Embryonic facial prominence (tissue), 1 donor: ENCODE results near the gene PCBP3.

Source experiments
- DNase-seq: peaks from one replicate; pipeline ENCODE4 v3.0.0-alpha.2; 2016; ENCODE audit errors: extremely low spot score

The PCBP3 gene

GRCh38 chr21:45787371-45787770 is 143.8 kb downstream of the PCBP3 start:
- DNase-seq, result no peak

DNA sequence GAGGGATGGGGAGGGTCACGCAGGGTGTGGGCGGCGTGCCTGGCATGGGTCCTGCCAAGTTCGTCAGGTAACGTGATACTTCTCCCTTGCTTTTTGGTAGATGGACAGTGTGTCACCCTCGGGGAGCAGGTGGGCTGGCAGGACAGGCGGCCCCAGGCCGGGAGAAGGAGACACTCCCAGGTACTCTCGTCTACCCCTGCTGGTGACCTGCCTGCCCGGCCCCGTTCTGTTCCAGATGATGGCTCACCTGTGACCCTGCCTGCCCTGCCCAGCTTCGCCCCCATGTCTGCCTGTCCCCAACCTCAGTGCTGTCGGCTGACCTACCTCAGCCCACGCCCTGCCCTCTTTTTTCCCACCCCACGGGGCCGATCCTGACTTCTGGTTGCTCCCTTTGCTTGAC is 144.7 kb downstream of the PCBP3 start:
- DNase-seq, result no peak

- no peak for DNase-seq
Measured at GRCh38 chr21:45788637-45789506, 145.3 kb downstream of the PCBP3 start.

DNA sequence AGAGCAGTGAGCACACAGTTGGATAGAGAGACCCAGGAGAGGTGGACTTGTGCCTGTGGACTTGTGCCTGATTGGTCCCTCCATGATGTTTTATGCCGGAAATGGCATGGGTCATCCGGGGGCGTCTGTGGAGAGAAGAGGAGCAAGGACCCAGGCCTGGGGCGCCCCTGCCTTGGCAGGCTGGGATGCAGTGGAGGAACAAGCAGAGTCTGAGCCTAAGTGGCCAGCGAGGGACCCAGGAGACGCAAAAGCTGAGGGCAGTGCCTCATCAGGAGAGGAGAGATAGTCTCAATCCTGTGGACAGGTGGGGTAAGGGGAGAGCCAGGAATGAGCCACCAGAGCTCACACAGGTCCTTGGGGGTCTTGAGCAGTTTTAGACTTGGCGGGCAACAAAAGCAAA is 146.9 kb downstream of the PCBP3 start:
- DNase-seq, result no peak

- DNase-seq, result no peak
Measured at GRCh38 chr21:45791562-45792418, 148.3 kb downstream of the PCBP3 start.

- DNase-seq, result no peak
Measured at GRCh38 chr21:45792682-45793383, 149.3 kb downstream of the PCBP3 start.

DNA sequence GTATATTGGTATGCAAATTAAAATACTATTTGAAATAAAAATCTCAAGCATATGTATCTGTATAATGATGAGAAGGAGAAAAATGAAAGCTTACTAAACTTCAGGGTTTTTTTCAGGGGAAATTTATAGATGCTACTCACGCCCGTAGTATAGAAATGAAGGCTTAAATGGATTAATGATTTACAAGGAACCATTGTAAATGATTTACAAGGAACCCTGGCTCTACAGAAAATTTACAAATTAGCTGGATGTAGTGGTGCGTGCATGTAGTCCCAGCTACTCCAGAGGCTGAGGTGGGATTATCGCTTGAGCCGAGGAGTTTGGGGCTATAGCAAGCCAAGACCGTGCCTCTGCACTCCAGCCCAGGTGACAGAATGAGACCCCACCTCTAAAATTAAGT is 150.5 kb downstream of the PCBP3 start:
- no peak for DNase-seq

DNA sequence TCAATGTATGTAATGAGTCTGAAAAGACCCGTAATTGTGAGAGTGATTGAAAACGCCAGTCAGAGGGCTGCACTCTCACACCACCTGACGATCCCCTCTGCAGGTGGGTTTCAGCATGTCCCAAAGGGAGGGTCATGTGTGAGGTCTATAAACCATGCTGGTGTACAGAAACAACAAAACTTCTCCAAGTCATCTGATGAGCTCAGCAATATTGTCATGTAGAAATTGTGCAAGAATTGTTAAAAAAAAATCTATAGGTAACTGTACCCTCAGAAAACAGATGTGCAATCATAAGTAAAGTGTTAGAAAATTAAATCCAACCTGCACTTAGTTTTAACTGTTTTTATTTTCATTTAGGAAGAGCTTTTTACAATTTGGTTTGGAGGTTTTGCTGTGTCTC is 152.5 kb downstream of the PCBP3 start:
- DNase-seq, result no peak

GRCh38 chr21:45797338-45797737 is 153.8 kb downstream of the PCBP3 start:
- no peak for DNase-seq

DNA sequence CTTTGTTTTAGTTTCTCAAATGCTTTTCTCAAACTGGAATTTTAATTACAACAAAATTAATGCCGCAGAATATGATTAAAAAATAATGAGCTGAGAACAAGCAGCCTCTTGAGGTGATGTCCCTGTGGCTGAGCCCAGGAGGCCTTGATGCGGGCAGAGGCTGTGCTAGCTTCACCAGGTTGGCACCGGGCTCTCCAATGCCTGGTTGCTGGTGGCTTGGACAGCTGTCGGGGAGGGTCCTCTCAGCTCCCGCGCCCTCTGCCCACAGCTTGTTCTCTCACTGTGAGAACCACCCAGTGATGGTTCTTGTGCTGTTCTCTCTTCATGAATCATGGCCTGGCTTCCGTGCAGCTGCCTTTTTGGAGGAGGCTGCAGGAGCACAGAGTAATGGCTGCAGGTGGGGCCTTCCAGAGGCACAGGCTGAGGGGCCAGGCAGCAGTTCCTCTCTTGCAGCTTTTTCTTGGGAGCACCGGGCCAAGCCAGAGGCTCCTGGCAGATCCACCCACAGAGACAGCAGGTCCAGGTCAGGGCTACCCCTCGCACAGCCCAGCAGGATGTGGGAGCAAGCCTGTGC is 156.3 kb downstream of the PCBP3 start:
- DNase-seq, result no peak

GRCh38 chr21:45800339-45801080 is 157.0 kb downstream of the PCBP3 start:
- DNase-seq, result no peak

DNA sequence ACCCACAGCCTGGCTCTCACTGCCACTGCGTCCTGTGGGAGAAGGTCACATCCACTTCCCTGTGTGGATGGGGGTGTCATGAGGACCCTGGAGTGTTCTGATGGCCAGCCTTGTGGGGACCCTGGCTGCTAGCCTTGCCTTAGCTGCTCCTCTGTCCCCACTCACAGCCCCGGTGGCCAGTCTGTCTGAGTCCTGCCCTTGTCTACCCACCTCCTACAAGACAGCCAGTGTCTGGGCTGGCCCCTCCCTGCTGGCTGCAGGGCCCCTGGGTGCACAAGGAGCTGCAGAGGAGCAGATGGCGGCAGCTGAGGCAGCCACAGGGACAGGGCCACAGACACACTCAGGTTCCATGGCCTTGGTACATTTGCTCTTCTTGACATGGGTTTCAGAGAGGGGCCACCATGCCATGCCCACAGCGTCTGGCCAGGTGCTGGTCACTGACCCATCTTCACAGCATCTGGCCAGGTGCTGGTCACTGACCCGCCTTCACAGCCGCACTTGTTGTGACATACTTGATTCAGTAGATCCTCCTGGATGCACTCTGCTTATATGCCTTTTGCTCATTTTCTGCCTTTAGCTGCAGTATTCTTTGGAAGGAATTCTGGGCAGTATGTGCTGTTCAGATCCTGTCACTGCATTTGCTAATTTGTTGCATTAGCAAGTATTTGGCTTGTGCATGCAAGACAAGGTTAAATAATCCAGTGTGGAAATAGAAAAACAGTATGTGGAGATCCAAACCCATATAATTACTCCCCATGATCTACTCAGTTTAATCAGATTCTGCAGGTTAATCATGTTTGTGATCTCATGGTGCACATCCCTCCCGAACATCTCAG is 157.8 kb downstream of the PCBP3 start:
- DNase-seq, result no peak

GRCh38 chr21:45801989-45802388 is 158.5 kb downstream of the PCBP3 start:
- DNase-seq, result no peak

GRCh38 chr21:45802425-45802824 is 158.9 kb downstream of the PCBP3 start:
- DNase-seq, result no peak

DNA sequence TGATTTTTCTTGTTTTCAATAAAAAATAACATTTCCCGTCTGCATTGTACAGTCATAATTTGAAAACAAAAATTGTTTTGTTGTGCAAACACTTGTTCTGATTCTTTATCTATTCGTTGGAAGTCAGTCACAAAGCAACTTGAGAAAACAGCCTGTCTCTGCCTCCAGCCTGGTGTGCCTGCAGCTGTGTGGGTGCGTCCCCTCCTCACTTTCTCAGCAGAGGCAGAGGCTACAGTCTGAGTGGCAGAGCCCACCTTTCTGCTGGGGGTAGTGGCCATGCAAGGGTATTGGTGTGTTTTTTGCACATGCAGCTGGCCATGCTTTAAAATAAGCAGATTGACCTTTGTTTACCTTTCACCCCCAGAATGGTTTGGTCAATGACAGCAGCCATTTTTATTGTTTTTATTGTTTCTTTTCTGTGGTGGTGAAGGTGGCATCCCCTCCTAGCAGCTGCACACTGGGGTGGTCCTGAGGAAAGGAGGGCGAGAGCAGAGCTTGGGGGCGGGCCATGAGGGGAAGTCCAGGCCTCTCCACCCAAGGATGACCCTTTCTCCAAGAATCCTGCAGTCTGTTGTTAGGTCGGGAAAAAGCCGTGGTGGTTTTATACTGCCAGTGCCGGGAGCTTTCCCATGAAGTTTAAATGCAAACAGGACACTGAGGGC is 159.6 kb downstream of the PCBP3 start:
- DNase-seq, result no peak

DNA sequence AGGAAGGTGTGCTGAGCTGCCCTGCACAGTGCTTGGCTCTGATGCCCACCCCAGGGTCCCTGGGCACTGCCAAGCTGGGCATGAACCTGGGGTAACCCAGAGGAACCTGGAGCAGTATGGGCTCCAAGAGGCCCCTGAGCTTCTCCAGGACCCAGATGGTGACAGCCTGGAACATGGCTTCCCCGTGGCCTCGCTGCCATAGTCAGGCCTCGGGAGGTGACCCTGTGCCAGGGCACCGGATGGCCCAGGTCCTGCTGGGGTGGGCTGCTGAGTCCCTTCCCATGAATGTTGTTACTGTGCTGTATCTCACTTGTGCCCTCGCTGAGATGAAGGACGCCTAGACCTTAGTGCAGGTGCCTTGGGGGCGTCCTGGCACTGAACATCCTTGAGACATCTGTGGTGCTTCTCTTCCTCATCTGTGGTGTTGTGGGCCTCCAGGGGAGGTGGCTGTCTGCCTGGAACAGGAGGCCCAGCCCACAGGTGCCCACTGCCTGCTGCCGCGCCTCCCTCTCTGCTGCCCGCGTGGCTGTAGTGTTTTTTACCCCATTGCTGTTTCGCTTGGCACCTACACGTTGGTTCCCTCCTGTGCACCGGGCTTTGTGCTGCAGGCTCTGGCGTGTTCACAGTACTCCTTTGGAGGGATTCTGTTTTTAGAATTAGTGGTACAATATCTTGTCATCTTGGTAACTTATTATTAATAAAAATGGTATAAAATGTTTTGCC is 160.3 kb downstream of the PCBP3 start:
- DNase-seq, result no peak

- no peak for DNase-seq
Measured at GRCh38 chr21:45804809-45805313, 161.3 kb downstream of the PCBP3 start.

DNA sequence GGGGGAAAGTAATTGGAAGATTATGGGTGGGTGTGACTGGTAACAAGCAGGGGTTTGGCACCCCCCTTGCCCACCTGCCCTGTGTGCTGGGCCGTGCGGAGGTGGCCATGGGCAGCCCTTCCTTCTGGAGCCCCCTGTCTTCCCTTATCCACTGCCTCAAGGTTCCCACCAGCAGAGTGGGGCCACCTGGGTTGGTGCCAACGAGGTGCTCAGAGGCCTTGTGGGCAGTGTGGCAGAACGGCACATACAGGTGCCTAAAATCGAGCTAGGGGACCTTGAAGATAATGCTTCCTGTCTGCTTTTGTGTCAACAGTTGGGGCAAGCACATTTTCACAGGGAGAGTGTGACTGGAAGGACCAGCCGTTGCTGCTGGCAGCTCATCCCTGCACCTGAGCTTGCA is 161.8 kb downstream of the PCBP3 start:
- DNase-seq, result no peak

DNA sequence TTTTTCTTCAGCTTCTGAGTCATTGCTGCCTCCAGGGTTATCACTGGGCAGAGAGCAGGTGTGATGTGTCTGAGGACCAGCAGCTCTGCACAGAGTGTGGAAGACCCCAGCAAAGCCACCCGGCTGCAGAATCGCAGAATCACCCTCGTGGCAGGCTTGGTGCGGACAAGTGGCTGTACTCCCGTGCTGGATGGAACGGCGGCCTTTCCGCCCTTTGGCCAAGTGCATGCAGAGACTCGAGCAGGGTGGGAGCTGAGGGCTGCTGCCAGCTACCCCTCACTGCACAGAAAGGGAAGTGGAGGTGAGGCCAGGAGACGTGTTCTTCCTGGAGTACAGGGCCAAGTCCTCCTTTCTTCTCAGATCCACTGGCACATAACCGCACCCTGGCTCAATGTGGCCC is 162.5 kb downstream of the PCBP3 start:
- no peak for DNase-seq
